Measurements from ENCODE around the gene NLRP14.

The NLRP14 gene, protein sequence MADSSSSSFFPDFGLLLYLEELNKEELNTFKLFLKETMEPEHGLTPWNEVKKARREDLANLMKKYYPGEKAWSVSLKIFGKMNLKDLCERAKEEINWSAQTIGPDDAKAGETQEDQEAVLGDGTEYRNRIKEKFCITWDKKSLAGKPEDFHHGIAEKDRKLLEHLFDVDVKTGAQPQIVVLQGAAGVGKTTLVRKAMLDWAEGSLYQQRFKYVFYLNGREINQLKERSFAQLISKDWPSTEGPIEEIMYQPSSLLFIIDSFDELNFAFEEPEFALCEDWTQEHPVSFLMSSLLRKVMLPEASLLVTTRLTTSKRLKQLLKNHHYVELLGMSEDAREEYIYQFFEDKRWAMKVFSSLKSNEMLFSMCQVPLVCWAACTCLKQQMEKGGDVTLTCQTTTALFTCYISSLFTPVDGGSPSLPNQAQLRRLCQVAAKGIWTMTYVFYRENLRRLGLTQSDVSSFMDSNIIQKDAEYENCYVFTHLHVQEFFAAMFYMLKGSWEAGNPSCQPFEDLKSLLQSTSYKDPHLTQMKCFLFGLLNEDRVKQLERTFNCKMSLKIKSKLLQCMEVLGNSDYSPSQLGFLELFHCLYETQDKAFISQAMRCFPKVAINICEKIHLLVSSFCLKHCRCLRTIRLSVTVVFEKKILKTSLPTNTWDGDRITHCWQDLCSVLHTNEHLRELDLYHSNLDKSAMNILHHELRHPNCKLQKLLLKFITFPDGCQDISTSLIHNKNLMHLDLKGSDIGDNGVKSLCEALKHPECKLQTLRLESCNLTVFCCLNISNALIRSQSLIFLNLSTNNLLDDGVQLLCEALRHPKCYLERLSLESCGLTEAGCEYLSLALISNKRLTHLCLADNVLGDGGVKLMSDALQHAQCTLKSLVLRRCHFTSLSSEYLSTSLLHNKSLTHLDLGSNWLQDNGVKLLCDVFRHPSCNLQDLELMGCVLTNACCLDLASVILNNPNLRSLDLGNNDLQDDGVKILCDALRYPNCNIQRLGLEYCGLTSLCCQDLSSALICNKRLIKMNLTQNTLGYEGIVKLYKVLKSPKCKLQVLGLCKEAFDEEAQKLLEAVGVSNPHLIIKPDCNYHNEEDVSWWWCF

DNA sequence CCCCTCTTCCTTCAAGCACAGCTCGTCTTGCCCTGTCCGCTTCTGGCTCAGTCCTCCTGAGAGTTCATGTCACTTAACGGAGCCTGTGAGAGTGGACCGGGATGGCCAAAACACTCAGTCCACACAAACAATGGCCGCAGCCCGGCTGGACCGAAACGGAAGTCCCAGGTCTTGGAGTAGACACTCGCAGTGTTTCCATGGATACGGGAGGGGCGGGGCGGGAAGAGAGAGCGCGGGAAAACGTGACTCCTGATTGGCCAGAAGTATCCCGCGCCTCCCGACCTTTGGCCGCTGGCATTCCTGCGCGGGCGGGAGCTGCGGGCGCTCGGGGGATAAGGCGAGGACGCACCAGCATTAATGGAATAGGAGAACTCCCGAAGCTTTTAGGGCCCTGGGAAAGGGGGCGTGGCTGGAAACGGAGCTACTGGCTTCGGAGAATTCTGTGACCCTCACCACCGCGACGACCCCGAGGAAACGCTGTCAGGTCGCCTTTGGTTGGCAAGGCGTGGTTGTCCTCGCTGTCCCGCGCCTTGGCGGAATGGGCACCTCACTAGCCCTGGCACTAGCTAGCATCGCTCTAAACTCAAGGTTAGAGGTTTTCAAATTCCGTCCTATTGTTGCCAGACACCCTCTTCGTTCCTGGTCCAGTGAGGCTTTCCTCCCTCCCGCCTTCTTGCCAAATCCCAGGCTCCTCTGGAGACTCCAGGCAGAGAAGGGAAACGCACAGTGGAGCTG lies at the start of gene NLRP14, which contains the start of gene ZNF214:
Gene NLRP14 (plus strand): TSS at position 297 of the 735 bp plus-strand sequence. CDS start 18,108 bp downstream, outside the sequence.
Gene ZNF214 (minus strand): TSS at position 164 of the 735 bp plus-strand sequence. CDS start 17,511 bp downstream, outside the sequence.
- Mint-ChIP-seq H3K27me3 (ENCODE audit: low read depth) (peaks cover 30% of the 10 kb centered on the region), H3K36me3 (ENCODE audit: low read depth) (no peaks in the 10 kb centered on the region), H3K9me3 (no peaks in the 10 kb centered on the region), H3K27ac (no peak within 1 kb of the TSS), H3K4me3 (peak within 1 kb of the TSS; percentile 46), H3K4me1 (ENCODE audit: low read depth) (peaks cover 2% of the 10 kb centered on the region)
- no peak for DNase-seq (ENCODE audit: low spot score)

DNA sequence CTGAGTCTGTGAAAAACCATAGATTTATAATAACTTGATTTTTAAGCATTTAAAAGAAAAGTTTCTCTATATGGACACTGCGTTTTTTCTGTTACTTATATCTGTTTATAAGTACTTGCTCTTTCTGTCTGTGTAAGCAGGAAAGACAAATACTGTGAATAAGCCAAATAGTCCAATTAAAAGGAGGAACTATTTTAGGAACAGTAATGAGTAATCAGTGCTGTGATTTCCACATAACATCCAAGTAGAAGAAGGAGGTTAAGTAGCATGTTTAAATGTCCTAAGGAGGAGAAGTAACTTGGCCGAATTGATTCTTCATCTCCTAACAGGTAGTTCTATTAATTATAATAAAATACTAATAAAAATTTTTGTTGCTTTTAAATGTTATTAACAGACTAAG lies 40.9 kb upstream of the NLRP14 start:
- Mint-ChIP-seq H3K4me3 (no peak overlapping the region), H3K27ac (no peak overlapping the region), H3K27me3 (ENCODE audit: low read depth) (no peaks in the 10 kb centered on the region), H3K36me3 (ENCODE audit: low read depth) (no peaks in the 10 kb centered on the region), H3K9me3 (no peaks in the 10 kb centered on the region), H3K4me1 (ENCODE audit: low read depth) (no peaks in the 10 kb centered on the region)
- DNase-seq (ENCODE audit: low spot score), result no peak

DNA sequence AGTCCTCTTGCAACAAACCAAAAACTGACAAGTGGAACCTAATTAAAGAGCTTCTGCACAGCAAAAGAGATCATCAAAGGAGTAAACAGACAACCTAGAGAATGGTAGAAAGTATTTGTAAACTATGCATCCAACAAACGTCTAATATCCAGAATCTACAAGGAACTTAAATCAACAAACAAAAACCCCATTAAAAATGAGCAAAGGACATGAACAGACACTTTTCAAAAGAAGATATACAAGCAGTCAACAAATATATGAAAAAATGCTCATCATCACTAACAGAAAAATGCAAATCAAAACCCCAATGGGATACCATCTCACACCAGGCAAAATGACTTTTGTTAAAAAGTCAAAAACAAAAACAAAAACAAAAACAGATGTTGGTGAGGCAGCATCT lies 33.8 kb upstream of the NLRP14 start:
- Mint-ChIP-seq H3K27me3 (ENCODE audit: low read depth) (no peaks in the 10 kb centered on the region), H3K4me3 (no peak overlapping the region), H3K9me3 (no peaks in the 10 kb centered on the region), H3K36me3 (ENCODE audit: low read depth) (no peaks in the 10 kb centered on the region), H3K4me1 (ENCODE audit: low read depth) (no peaks in the 10 kb centered on the region), H3K27ac (no peak overlapping the region)
- no peak for DNase-seq (ENCODE audit: low spot score)

DNA sequence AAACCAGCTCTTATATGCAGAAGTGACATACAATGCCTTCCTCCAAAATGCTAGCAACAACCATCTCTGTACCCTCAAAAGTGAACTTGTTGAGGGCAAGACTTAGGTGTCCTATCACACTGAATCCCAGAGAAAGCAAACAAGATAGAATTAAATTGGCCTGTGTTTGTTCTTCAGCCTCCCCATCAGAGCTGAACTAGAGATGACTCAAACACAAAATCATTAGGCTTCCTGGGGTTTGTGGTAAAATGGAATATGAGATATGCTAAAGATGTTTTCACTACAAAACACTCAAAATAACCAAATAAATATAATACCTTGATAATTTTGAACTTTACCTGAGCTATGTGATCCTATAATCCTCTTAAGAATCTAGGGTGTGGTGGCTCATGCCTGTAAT lies 31.8 kb upstream of the NLRP14 start:
- Mint-ChIP-seq H3K36me3 (ENCODE audit: low read depth) (no peaks in the 10 kb centered on the region), H3K4me3 (no peak overlapping the region), H3K9me3 (no peaks in the 10 kb centered on the region), H3K4me1 (ENCODE audit: low read depth) (no peaks in the 10 kb centered on the region), H3K27me3 (ENCODE audit: low read depth) (no peaks in the 10 kb centered on the region), H3K27ac (no peak overlapping the region)
- no peak for DNase-seq (ENCODE audit: low spot score)

DNA sequence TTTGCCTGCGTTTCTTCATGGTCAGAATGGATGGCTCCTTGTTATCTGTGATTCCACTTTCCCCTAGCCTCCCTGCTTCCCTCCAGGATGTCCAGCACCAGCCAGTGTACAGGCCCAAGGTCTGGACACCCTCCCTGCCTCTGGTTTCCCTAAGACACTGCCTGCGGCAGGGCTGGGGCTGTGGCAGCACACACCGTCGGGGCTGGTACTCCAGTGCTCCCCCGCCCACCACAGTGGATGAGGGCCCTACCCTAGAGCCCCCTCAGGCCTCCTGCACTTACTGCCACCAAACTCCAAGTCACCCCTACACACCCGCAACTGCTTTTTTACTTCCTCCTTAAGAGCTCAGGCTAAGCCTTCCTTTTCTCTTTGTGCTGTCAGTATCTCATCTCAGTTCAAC lies 29.1 kb upstream of the NLRP14 start:
- H3K36me3 Mint-ChIP-seq (ENCODE audit: low read depth), result no peaks in the 10 kb centered on the region
- no peaks in the 10 kb centered on the region for H3K4me1 Mint-ChIP-seq (ENCODE audit: low read depth)
- no peak overlapping the region for H3K4me3 Mint-ChIP-seq
- H3K27me3 Mint-ChIP-seq (ENCODE audit: low read depth), result no peaks in the 10 kb centered on the region
- no peak for DNase-seq (ENCODE audit: low spot score)
- no peaks in the 10 kb centered on the region for H3K9me3 Mint-ChIP-seq
- H3K27ac Mint-ChIP-seq, result no peak overlapping the region

DNA sequence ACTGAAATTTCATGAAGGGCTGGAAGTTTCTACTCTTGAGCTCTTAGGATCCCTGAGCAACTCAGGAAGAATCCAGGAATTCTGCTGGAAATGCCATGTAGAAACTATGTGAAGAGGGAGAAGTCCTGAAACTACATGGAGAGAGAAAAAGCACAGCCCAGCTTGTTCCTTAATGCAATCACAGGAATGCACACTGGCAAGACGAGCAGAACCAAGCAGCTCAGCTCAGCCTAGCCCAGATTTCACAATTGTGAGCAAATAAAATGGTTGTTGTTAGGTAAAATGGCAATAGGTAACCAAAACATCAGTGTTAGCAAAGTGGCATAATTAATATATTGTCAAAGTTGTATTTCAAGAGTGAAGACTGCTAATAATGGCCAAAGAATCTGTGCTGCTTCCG lies 28.3 kb upstream of the NLRP14 start:
- H3K27me3 Mint-ChIP-seq (ENCODE audit: low read depth), result no peaks in the 10 kb centered on the region
- H3K27ac Mint-ChIP-seq, result no peak overlapping the region
- no peak for DNase-seq (ENCODE audit: low spot score)
- H3K36me3 Mint-ChIP-seq (ENCODE audit: low read depth), result no peaks in the 10 kb centered on the region
- no peaks in the 10 kb centered on the region for H3K9me3 Mint-ChIP-seq
- no peak overlapping the region for H3K4me3 Mint-ChIP-seq
- no peaks in the 10 kb centered on the region for H3K4me1 Mint-ChIP-seq (ENCODE audit: low read depth)

DNA sequence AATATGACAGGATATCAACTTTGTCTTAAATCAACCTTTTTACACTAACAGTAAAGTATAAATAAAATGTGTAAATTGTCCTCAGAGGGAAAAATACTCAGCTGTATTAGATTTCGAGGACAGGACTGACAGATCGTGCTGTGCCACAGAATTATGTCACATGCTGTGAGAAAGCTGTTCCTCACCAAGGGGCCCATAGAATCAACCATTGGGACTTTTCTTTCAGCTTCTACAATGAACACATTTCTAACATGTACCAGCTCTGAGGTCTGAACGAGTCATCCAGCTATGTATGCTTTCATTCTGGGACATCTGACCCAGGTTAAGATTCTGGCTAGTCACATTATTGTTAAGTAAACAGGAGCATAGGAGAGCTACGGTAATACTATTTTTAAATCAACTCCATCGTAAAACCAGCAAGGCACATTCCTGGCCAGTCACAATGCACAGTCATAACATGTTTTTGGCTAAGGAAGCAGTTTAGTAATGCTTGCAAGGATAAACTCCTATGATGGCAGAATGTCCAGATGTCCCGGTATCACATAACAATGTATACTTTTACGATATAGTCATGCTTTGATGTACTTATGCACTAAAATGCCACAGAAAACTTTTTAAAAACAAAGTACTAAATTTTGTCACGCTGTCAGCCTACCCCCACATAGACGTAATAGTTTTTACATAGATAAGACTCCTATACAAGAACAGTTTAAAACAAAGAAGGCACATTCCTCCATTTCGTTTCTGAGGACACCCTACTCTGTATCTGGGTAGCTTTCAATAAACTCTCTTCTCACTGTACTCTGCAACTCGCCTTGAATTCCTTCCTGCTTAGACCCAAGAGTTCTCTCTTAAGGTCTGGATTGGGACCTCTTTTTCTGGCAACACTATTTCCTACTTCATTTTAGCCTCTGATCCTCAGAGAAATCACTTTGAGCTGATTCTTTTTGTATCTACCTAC lies 27.5 kb upstream of the NLRP14 start:
- no peaks in the 10 kb centered on the region for H3K4me1 Mint-ChIP-seq (ENCODE audit: low read depth)

DNA sequence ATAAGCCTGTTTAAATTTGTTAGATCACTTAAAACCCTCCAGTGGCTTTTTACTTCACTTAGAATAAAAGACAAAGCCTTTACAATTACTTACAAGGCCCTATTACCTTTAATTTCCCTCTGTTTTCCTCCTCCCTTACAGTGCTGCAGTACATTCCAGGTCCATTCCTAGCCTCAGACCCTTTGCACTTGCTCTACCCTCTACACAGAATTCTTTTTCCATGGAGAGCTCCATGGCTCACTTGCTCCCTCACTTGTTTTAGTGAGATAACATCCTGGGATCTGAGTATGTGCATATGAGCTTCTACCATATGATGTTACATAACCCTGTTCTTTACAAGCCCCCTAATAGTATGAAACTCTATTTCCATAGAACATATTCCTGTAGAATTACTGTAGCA lies 24.6 kb upstream of the NLRP14 start:
- Mint-ChIP-seq H3K4me3 (no peak overlapping the region), H3K36me3 (ENCODE audit: low read depth) (no peaks in the 10 kb centered on the region), H3K27me3 (ENCODE audit: low read depth) (peaks cover 9% of the 10 kb centered on the region), H3K4me1 (ENCODE audit: low read depth) (no peaks in the 10 kb centered on the region), H3K27ac (no peak overlapping the region), H3K9me3 (no peaks in the 10 kb centered on the region)
- DNase-seq (ENCODE audit: low spot score), result no peak

More for the DNA sequence above, 27.5 kb upstream of the NLRP14 start:
- H3K4me3 Mint-ChIP-seq, result no peak overlapping the region
- no peaks in the 10 kb centered on the region for H3K27me3 Mint-ChIP-seq (ENCODE audit: low read depth)
- no peaks in the 10 kb centered on the region for H3K9me3 Mint-ChIP-seq
- H3K36me3 Mint-ChIP-seq (ENCODE audit: low read depth), result no peaks in the 10 kb centered on the region
- no peak for DNase-seq (ENCODE audit: low spot score)
- H3K27ac Mint-ChIP-seq, result no peak overlapping the region

DNA sequence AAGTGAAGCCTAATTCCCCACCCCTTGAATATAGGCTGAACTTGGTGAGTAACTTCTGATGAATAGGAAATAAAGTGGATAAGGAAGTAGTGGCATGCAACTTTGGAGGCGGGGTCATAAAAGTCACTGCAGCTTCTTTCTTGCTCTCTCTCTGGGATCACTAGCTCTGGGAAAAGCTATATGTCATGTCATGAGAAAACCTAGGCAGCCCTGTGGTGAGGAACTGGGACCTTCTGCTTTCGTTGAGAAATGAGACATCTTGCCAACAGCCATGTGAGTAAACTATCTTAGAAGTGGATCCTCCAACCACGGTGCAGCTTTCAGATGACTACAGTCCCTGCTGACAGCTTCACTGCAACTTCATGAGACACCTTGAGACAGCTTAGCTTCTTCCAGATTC lies 15.8 kb upstream of the NLRP14 start:
- DNase-seq (ENCODE audit: low spot score), result no peak
- no peak overlapping the region for H3K27ac Mint-ChIP-seq
- no peaks in the 10 kb centered on the region for H3K9me3 Mint-ChIP-seq
- no peaks in the 10 kb centered on the region for H3K36me3 Mint-ChIP-seq (ENCODE audit: low read depth)
- H3K4me3 Mint-ChIP-seq, result no peak overlapping the region
- H3K4me1 Mint-ChIP-seq (ENCODE audit: low read depth), result no peaks in the 10 kb centered on the region
- peaks cover 2% of the 10 kb centered on the region for H3K27me3 Mint-ChIP-seq (ENCODE audit: low read depth)

DNA sequence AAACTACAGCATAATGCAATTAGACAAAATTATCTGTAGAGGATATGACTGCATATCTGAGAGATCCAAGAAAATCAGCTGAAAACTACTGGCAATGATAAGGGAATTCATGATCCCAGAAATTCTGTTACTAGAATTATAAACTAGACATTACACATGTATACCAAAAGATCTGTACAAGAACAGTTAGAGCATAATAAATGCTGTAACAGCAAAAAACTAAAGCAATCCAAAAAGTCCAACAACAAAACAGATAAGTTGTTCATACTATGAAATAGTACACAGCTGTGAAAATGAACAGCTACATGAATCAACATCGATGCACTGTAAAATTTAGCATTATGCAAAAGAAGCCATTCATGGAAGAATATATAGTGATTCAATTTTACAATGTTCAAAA lies 6.2 kb upstream of the NLRP14 start:
- no peak for DNase-seq (ENCODE audit: low spot score)
- Mint-ChIP-seq H3K4me1 (ENCODE audit: low read depth) (no peaks in the 10 kb centered on the region), H3K36me3 (ENCODE audit: low read depth) (no peaks in the 10 kb centered on the region), H3K9me3 (no peaks in the 10 kb centered on the region), H3K27me3 (ENCODE audit: low read depth) (peaks cover 8% of the 10 kb centered on the region), H3K4me3 (no peak overlapping the region), H3K27ac (no peak overlapping the region)

DNA sequence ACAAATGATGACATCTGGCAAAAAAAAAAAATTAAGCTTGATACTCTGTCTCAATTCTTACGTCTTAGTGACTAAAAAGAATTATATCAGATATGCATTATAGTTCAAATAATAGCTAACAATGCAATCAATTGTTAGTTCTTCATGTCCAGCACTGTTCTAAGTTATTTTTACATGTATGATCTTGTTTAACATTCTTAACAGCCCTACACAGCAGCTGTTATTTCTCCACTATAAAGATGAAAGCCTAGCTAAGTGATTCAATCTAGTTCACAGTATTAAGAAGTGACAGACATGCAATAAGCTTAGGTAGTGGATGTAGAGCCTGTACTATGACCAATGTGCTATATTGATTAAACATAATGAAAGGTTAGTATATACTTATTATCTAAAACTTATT lies 4.3 kb upstream of the NLRP14 start:
- Mint-ChIP-seq H3K36me3 (ENCODE audit: low read depth) (no peaks in the 10 kb centered on the region), H3K27me3 (ENCODE audit: low read depth) (peaks cover 25% of the 10 kb centered on the region), H3K4me3 (no peak overlapping the region), H3K27ac (no peak overlapping the region), H3K4me1 (ENCODE audit: low read depth) (peaks cover 2% of the 10 kb centered on the region), H3K9me3 (no peaks in the 10 kb centered on the region)
- no peak for DNase-seq (ENCODE audit: low spot score)

DNA sequence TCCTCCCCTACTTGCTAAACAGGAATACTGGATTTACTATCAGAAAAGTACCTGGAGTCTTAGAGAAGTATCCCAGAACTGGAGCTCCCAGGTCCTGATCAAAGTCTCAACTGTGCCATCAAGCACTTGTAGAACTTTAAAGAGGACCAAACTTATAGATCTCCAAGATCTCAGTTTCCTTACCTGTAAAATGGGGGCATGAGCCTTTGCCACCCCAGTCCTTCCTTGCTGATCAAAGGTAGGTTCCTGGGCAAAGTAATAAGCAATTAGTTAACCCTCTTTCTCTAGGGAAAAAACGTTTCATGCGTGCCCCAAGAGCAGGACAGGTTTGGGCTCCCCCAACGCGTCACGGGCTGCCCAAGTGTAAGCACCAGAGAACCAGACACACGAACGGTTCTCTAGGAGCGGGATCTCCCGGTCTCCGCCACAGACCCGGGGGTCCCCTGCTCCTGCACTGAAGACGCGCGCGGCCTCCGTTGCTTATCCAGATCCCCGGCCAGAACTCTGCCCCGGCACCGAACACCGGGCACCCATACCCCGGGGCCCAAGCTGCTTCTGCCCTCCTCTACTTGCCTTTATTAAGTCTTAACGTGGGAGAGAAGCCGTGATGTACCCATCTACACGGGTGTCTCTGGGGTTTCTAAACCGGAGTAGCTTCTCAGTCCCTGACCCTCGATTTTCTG lies 638 bp upstream of the NLRP14 start:
- no peaks in the 10 kb centered on the region for H3K9me3 Mint-ChIP-seq
- H3K4me3 Mint-ChIP-seq, result peak overlapping the region; percentile 44
- H3K36me3 Mint-ChIP-seq (ENCODE audit: low read depth), result no peaks in the 10 kb centered on the region
- H3K27ac Mint-ChIP-seq, result no peak overlapping the region
- H3K27me3 Mint-ChIP-seq (ENCODE audit: low read depth), result peaks cover 30% of the 10 kb centered on the region
- DNase-seq (ENCODE audit: low spot score), result no peak
- peaks cover 2% of the 10 kb centered on the region for H3K4me1 Mint-ChIP-seq (ENCODE audit: low read depth)

Measured in T-helper 2 cell treated with Interferon-gamma antibody and Interleukin-4, amounts not matched to agents 5 μg/mL and 100 μg/mL, for 36 hours (primary cell).